Subcutaneous adipose tissue (tissue), 4 donors: ENCODE results near the gene BLOC1S6. TPM values are rescaled to one million over a fixed set of nuclear protein-coding genes. Genes with fewer than 3 reads are reported as not detected.

Experiments used
- CTCF ChIP-seq: fragments of 450-650 bp; IDR thresholded peaks from one replicate; pipeline ENCODE4 v1.5.1; 2016; ENCODE audit warnings: low read depth, mild to moderate bottlenecking, control low read depth, antibody characterized with exemption, moderate library complexity
- total RNA-seq, 4 donors: library from RNA; depleted of rRNA; stranded (reverse); fragments of >200 nt; gene quantifications; one replicate each; pipeline ENCODE4 v1.1.0, GENCODE V29; 2016

The BLOC1S6 gene
- 100 to 1,000 TPM in 1 of 4 donors, 10 to 100 TPM in 3; 74.1 to 105 (median 86.0) TPM for total RNA-seq

- no peak for TF ChIP-seq CTCF
These were observed at the start of gene BLOC1S6 for GRCh38 chr15:45587095-45587862. Gene BLOC1S6 (plus strand): TSS chr15:45587379. CDS start chr15:45587444, 65 bp downstream.

GRCh38 chr15:45539680-45540079, 47.5 kb upstream of the BLOC1S6 start:
- no peak for TF ChIP-seq CTCF

- TF ChIP-seq CTCF: no peak
These were observed 46.6 kb upstream of the BLOC1S6 start for GRCh38 chr15:45540531-45540930.

- no peak for TF ChIP-seq CTCF
These were observed 44.1 kb upstream of the BLOC1S6 start for GRCh38 chr15:45543051-45543450.

- no peak for TF ChIP-seq CTCF
These were observed 42.7 kb upstream of the BLOC1S6 start for GRCh38 chr15:45544266-45545023.

- TF ChIP-seq CTCF: no peak
These were observed 40.4 kb upstream of the BLOC1S6 start for GRCh38 chr15:45546789-45547188.
